HUDEP-2 (cell line): ENCODE measurements around the gene SVIL.

Source experiments
- DNase-seq, 76 experiments: peaks; one replicate each; lab custom pipeline; 2025; ENCODE audit not compliant: unreplicated experiment in 76 of 76; lab: John Stamatoyannopoulos, UW

Gene SVIL

GRCh38 chr10:29438271-29438670 is 196.5 kb downstream of the SVIL start:
- DNase-seq: no peak

- DNase-seq: no peak
These were observed 196.9 kb downstream of the SVIL start for GRCh38 chr10:29437871-29438270.

GRCh38 chr10:29435809-29436501 is 198.8 kb downstream of the SVIL start:
- no peak for DNase-seq

GRCh38 chr10:29434111-29434510 is 200.7 kb downstream of the SVIL start:
- DNase-seq: no peak

GRCh38 chr10:29431711-29432110 is 203.1 kb downstream of the SVIL start:
- no peak for DNase-seq

GRCh38 chr10:29430101-29430500 is 204.7 kb downstream of the SVIL start:
- DNase-seq: no peak

GRCh38 chr10:29428486-29428885 is 206.3 kb downstream of the SVIL start:
- DNase-seq: no peak

GRCh38 chr10:29427667-29428066 is 207.1 kb downstream of the SVIL start:
- DNase-seq: no peak

- no peak for DNase-seq
These were observed 208.4 kb downstream of the SVIL start for GRCh38 chr10:29426420-29426819.

- no peak for DNase-seq
These were observed 210.8 kb downstream of the SVIL start for GRCh38 chr10:29424017-29424416.

- DNase-seq: no peak
These were observed 214.0 kb downstream of the SVIL start for GRCh38 chr10:29420744-29421143.

GRCh38 chr10:29417324-29417723 is 217.4 kb downstream of the SVIL start:
- no peak for DNase-seq

- no peak for DNase-seq
These were observed 218.9 kb downstream of the SVIL start for GRCh38 chr10:29415876-29416275.

GRCh38 chr10:29414501-29414900 is 220.3 kb downstream of the SVIL start:
- no peak for DNase-seq

GRCh38 chr10:29412485-29412884 is 222.3 kb downstream of the SVIL start:
- no peak for DNase-seq

GRCh38 chr10:29411666-29412315 is 223.0 kb downstream of the SVIL start:
- peak in 1 of 76 experiments; percentile 11 for DNase-seq

- peak in 44 of 76 experiments; percentile 5 to 54 (median 23) for DNase-seq
These were observed 225.3 kb downstream of the SVIL start for GRCh38 chr10:29409241-29410054.

GRCh38 chr10:29408847-29409240 is 225.9 kb downstream of the SVIL start:
- no peak for DNase-seq
